GM12878 (cell line): ENCODE data around the gene FAM216A. TPM values are rescaled to one million over a fixed set of nuclear protein-coding genes. Genes with fewer than 3 reads are reported as not detected.

Experiments
- ATAC-seq: fragments of 200-7000 bp; cut with Tn5 transposase; 3 replicates; pipeline ENCODE4 v1.9.1; 2020; ENCODE audit warnings: mild to moderate bottlenecking, moderate library complexity
- BruUV-seq: library from RNA; stranded (reverse); fragments of 400-500 nt; replicated peaks from 2 replicates; lab custom pipeline; 2021; lab: Mats Ljungman, UMichigan
- CTCF ChIA-PET: fragments of 300-600 bp; sonication (Branson Sonifier 250); formaldehyde crosslinking; extraction: SDS; loops from one replicate; lab custom pipeline; 2021; ENCODE audit warnings: inconsistent platforms; lab: Yijun Ruan, JAX
- POLR2A ChIA-PET: fragments of 350-600 bp; formaldehyde crosslinking; extraction: SDS; loops from one replicate; lab custom pipeline; 2021; ENCODE audit warnings: inconsistent platforms; lab: Charles Lee
- RAD21 ChIA-PET: fragments of 300-600 bp; sonication (Branson Sonifier 250); formaldehyde crosslinking; loops from one replicate; lab custom pipeline; 2023; ENCODE audit warnings: antibody characterized with exemption; ENCODE audit not compliant: unreplicated experiment; lab: Charles Lee
- SMC1A ChIA-PET: fragments of 300-600 bp; sonication (Branson Sonifier 250); formaldehyde crosslinking; loops from one replicate; lab custom pipeline; 2023; ENCODE audit not compliant: unreplicated experiment, uncharacterized antibody; lab: Charles Lee
- DNase-seq: peaks from one replicate; pipeline ENCODE4 v3.0.0-alpha.2; 2011; ENCODE audit warnings: low read depth, low spot score
- FAIRE-seq: peaks from 3 replicates; lab custom pipeline; 2011; peaks lifted over from hg19 to GRCh38; lab: Jason Lieb, UNC
- H2AFZ ChIP-seq: 2 replicates; pipeline ENCODE4 v1.6.0; 2011; ENCODE audit warnings: low read depth, low read length, control low read depth; ENCODE audit not compliant: control insufficient read depth
- H3K27ac ChIP-seq: 2 replicates; pipeline ENCODE4 v1.5.1; 2011; ENCODE audit warnings: control low read depth; ENCODE audit not compliant: control insufficient read depth, insufficient read depth
- H3K27me3 ChIP-seq, 2 experiments: replicated peaks in 1 of 2; 2 replicates each; pipeline versions ENCODE4 v1.6.0 to v1.6.1; 2011; ENCODE audit warnings: low read length in 1 of 2; ENCODE audit not compliant: control insufficient read depth in 2 of 2, insufficient read depth in 2 of 2
- H3K36me3 ChIP-seq, 2 experiments: 2 replicates each; pipeline ENCODE4 v1.5.1; 2011; ENCODE audit warnings: low read length in 1 of 2; ENCODE audit not compliant: control insufficient read depth in 2 of 2, insufficient read depth in 2 of 2
- H3K4me1 ChIP-seq: 2 replicates; pipeline ENCODE4 v1.6.1; 2011; ENCODE audit warnings: mild to moderate bottlenecking, low read length, moderate library complexity, mixed read lengths; ENCODE audit not compliant: control insufficient read depth, insufficient read depth
- H3K4me2 ChIP-seq: 2 replicates; pipeline ENCODE4 v1.6.0; 2011; ENCODE audit warnings: control low read depth; ENCODE audit not compliant: control insufficient read depth, insufficient read depth
- H3K4me3 ChIP-seq: fragments of 200-600 bp; sonication (generic); 2 replicates; pipeline ENCODE4 v1.5.1; 2016
- H3K79me2 ChIP-seq: 2 replicates; pipeline ENCODE4 v1.6.0; 2011; ENCODE audit warnings: low read length; ENCODE audit not compliant: control insufficient read depth, insufficient read depth
- H3K9ac ChIP-seq: 2 replicates; pipeline ENCODE4 v1.8.0; 2011; ENCODE audit warnings: low read length, control low read depth, mixed read lengths; ENCODE audit not compliant: control insufficient read depth, insufficient read depth
- H3K9me3 ChIP-seq: replicated peaks from 3 replicates; pipeline ENCODE4 v1.5.1; 2011; ENCODE audit warnings: mild to moderate bottlenecking, low read length; ENCODE audit not compliant: control insufficient read depth, insufficient read depth
- H4K20me1 ChIP-seq: 2 replicates; pipeline ENCODE4 v1.6.0; 2011; ENCODE audit not compliant: control insufficient read depth, insufficient read depth
- BCLAF1 ChIP-seq: fragments of 450-650 bp; IDR thresholded peaks from 2 replicates; pipeline ENCODE4 v1.6.1; 2017; ENCODE audit warnings: antibody characterized with exemption, mild to moderate bottlenecking, moderate library complexity
- CBFB ChIP-seq: IDR thresholded peaks from 2 replicates; pipeline ENCODE4 v1.6.1; 2016; ENCODE audit warnings: antibody characterized with exemption, low read depth
- EED ChIP-seq: sonication (generic); IDR thresholded peaks from 2 replicates; pipeline ENCODE4 v1.6.1; 2016; ENCODE audit warnings: antibody characterized with exemption, low read depth
- FOS ChIP-seq: IDR thresholded peaks from 3 replicates; pipeline ENCODE4 v1.6.1; 2011; ENCODE audit warnings: borderline replicate concordance; ENCODE audit not compliant: insufficient read length; ENCODE audit errors: extremely low read depth
- GATAD2B ChIP-seq: fragments of 450-650 bp; conservative IDR thresholded peaks from 2 replicates; pipeline ENCODE4 v1.6.1; 2017; ENCODE audit warnings: low read depth, mild to moderate bottlenecking, moderate library complexity
- NR2F1 ChIP-seq: fragments of 450-650 bp; conservative IDR thresholded peaks from 2 replicates; pipeline ENCODE4 v1.6.1; 2017; ENCODE audit warnings: mild to moderate bottlenecking
- PKNOX1 ChIP-seq: fragments of 450-650 bp; IDR thresholded peaks from 2 replicates; pipeline ENCODE4 v1.6.1; 2016; ENCODE audit warnings: mild to moderate bottlenecking
- PML ChIP-seq: IDR thresholded peaks from 2 replicates; pipeline ENCODE4 v1.6.1; 2012; ENCODE audit warnings: low read length, inconsistent platforms
- SPI1 ChIP-seq: IDR thresholded peaks from 2 replicates; pipeline ENCODE4 v1.6.1; 2011; ENCODE audit warnings: low read depth, mild to moderate bottlenecking, low read length, moderate library complexity, borderline replicate concordance; ENCODE audit not compliant: insufficient read depth
- TCF7 ChIP-seq: IDR thresholded peaks from 2 replicates; pipeline ENCODE4 v1.6.1; 2014; ENCODE audit warnings: antibody characterized with exemption, borderline replicate concordance
- USF1 ChIP-seq: IDR thresholded peaks from 2 replicates; pipeline ENCODE4 v1.6.1; 2011; ENCODE audit warnings: borderline replicate concordance, low read depth, mild to moderate bottlenecking, moderate library complexity, mixed read lengths, low read length; ENCODE audit not compliant: insufficient read depth; ENCODE audit errors: extremely low read length
- ZBED1 ChIP-seq: IDR thresholded peaks from 2 replicates; pipeline ENCODE4 v1.6.1; 2016; ENCODE audit warnings: borderline replicate concordance
- ZBTB4 ChIP-seq: fragments of 450-650 bp; formaldehyde crosslinking; IDR thresholded peaks from 2 replicates; pipeline ENCODE4 v1.4.0; 2022; ENCODE audit warnings: mild to moderate bottlenecking, moderate library complexity
- ZNF24 ChIP-seq: fragments of 450-650 bp; IDR thresholded peaks from 2 replicates; pipeline ENCODE4 v1.6.1; 2017; ENCODE audit warnings: antibody characterized with exemption, mild to moderate bottlenecking
- WGBS: methylation state at CpG from one replicate; pipeline ENCODE4 v1.1.6; 2016; ENCODE audit warnings: low lambda C conversion rate; ENCODE audit not compliant: insufficient replicate concordance, insufficient coverage; ENCODE audit errors: missing lambda C conversion rate; 5-methylcytosine and 5-hydroxymethylcytosine counted together
- in situ Hi-C: fragments of 300-500 bp; cut with MboI; formaldehyde crosslinking; loops from 9 replicates; pipeline ENCODE4 v1.14.3; 2018; ENCODE audit warnings: mixed read lengths
- intact Hi-C: fragments of 100-400 bp; cut with micrococcal nuclease; formaldehyde crosslinking; loops from one replicate; pipeline ENCODE4 v1.14.2; 2022; ENCODE audit not compliant: unreplicated experiment
- polyA plus RNA-seq, 11 experiments: library from polyadenylated mRNA; depleted of rRNA in 4 of 11; unstranded in 6 of 11; stranded (reverse) in 5 of 11; fragments of >200 nt; fragmentation: Nextera tagmentation in 4 of 11; fragmentation: Illumina TruSeq in 1 of 11; extraction: Ambion mirVana in 4 of 11; extraction: Trizol in 1 of 11; gene quantifications; 1 replicate in 1 of 11; 2 replicates in 10 of 11; pipeline versions ENCODE4 v1.2.1 to v1.2.3, GENCODE V29; 2011 to 2016; ENCODE audit warnings: inconsistent platforms in 2 of 11, missing spikeins in 2 of 11, low read depth in 1 of 11
- total RNA-seq, 4 experiments: library from RNA; depleted of rRNA in 3 of 4; stranded (reverse); fragments of >200 nt in 3 of 4; fragmentation: Illumina TruSeq in 1 of 4; extraction: Trizol in 1 of 4; gene quantifications; 2 replicates each; pipeline versions ENCODE4 v1.2.1 to v1.2.3, GENCODE V29; 2013 to 2021

FAM216A gene
- total and polyA plus RNA-seq, 10 of the 15 experiments (the other 5 are each of a cell fraction or from before 2014, with no cell fraction given) = 15.0 to 48.3 (median 35.0) TPM

GRCh38 chr12:110449799-110450497, 18.7 kb upstream of the FAM216A start, which contains the start of gene ARPC3:
Gene ARPC3, minus strand, starts transcription at chr12:110450337. Its CDS starts 77 bp downstream, at chr12:110450260.
- peak; percentile 78 for FAIRE-seq
- TF ChIP-seq FOS = no peak
- no peak; the same call in 1 of the 2 replicates for TF ChIP-seq EED
- no peak for TF ChIP-seq USF1
- TF ChIP-seq CBFB = no peak
- no peak for TF ChIP-seq ZBTB4 (CRISPR knock-in tag)
- TF ChIP-seq BCLAF1 = no peak
- no peak for TF ChIP-seq TCF7
- TF ChIP-seq PKNOX1 = no peak; the same call in 1 of the 2 replicates
- TF ChIP-seq ZBED1 = no peak; the same call in 1 of the 2 replicates
- TF ChIP-seq SPI1 = peak; percentile 92
- TF ChIP-seq NR2F1 = 0 out of 2 replicates have a peak, but pooled peaks have one; percentile 13
- peak; percentile 89; the same call in 1 of the 2 replicates for TF ChIP-seq PML
- 0 out of 2 replicates have a peak, but pooled peaks have one; percentile 23 for TF ChIP-seq ZNF24
- TF ChIP-seq GATAD2B = peak; percentile 96

More at GRCh38 chr12:110449799-110450497, 18.7 kb upstream of the FAM216A start, which contains the start of gene ARPC3:
- DNase-seq (peak; percentile 77), ATAC-seq (peak; percentile 98)
- Histone ChIP-seq H4K20me1 (no peaks in the 10 kb centered on the region), H3K79me2 (peaks cover 42% of the 10 kb centered on the region), H3K4me3 (peak within 1 kb of the TSS; percentile 97), H3K9me3 (no peaks in the 10 kb centered on the region; the same call in 2 of the 3 replicates), H2AFZ (peak within 1 kb of the TSS; percentile 26), H3K27me3 (no peaks in the 10 kb centered on the region), H3K36me3 (peaks cover 4 to 11% of the 10 kb centered on the region in 2 experiments; a peak in 3 of 4 replicates), H3K27ac (peak within 1 kb of the TSS; percentile 82), H3K4me1 (peaks cover 4% of the 10 kb centered on the region), H3K4me2 (peak within 1 kb of the TSS; percentile 88), H3K9ac (peak within 1 kb of the TSS; percentile 79)
- BruUV-seq = TSS peak; percentile 82
- SMC1A ChIA-PET = interaction anchor here (0.6 to 8.0 kb wide), 27 partner anchors 9 to 375 kb away, joined by 3 to 152 read pairs (median 4); partner anchors contain the start of genes FAM216A, GPN3, RAD9B and TCTN1
- RAD21 ChIA-PET = interaction anchor here (0.7 to 10.2 kb wide), 33 partner anchors 12 to 436 kb away, joined by 3 to 180 read pairs (median 6); partner anchors contain the start of genes FAM216A, GPN3 and TCTN1
- in situ Hi-C loops (no loop called here), intact Hi-C loops (loop anchor here (1.0 to 5.0 kb wide), 5 partner anchors 132 to 437 kb away; partner anchors contain the start of gene PPTC7)
- CTCF ChIA-PET = interaction anchor here (0.6 to 10.9 kb wide), 43 partner anchors 9 to 440 kb away, joined by 3 to 237 read pairs (median 4); partner anchors contain the start of genes FAM216A, GPN3, RAD9B and TCTN1
- POLR2A ChIA-PET = interaction anchor here (0.7 to 2.4 kb wide), 16 partner anchors 16 to 358 kb away, joined by 3 to 25 read pairs (median 6); partner anchors contain the start of genes FAM216A, GPN3 and TCTN1
- under 1% methylated on average over 41 of the region's 51 CpGs for WGBS
